H9 (cell line): Measurements from ENCODE around the gene RPS4Y1. TPM values are rescaled to one million over a fixed set of nuclear protein-coding genes. Genes with fewer than 3 reads are reported as not detected.

Experiments
- DNase-seq: peaks from one replicate; pipeline ENCODE4 v3.0.0-alpha.2; 2017
- H2AFZ ChIP-seq: one replicate; pipeline ENCODE4 v1.6.1; 2013; ENCODE audit warnings: mild to moderate bottlenecking, low read length, control low read depth, moderate library complexity
- H2AK5ac ChIP-seq: 2 replicates; pipeline ENCODE4 v1.6.1; 2013; ENCODE audit warnings: low read length, control low read depth, mixed read lengths; ENCODE audit not compliant: insufficient read length
- H2BK120ac ChIP-seq: one replicate; pipeline ENCODE4 v1.6.1; 2013; ENCODE audit warnings: low read depth, mild to moderate bottlenecking, low read length, control low read depth, inconsistent platforms; ENCODE audit not compliant: poor library complexity, severe bottlenecking
- H2BK12ac ChIP-seq: 2 replicates; pipeline ENCODE4 v1.6.1; 2013; ENCODE audit warnings: low read length, control low read depth, mixed read lengths, low read depth; ENCODE audit not compliant: insufficient read length
- H2BK15ac ChIP-seq: 2 replicates; pipeline ENCODE4 v1.6.1; 2013; ENCODE audit warnings: low read depth, low read length, control low read depth
- H2BK20ac ChIP-seq: one replicate; pipeline ENCODE4 v1.6.1; 2013; ENCODE audit warnings: low read depth, mild to moderate bottlenecking, low read length, control low read depth, inconsistent platforms; ENCODE audit not compliant: poor library complexity, severe bottlenecking
- H2BK5ac ChIP-seq: 2 replicates; pipeline ENCODE4 v1.6.1; 2013; ENCODE audit warnings: low read length, control low read depth, mixed read lengths; ENCODE audit not compliant: insufficient read length
- H3K14ac ChIP-seq: 2 replicates; pipeline ENCODE4 v1.6.1; 2013; ENCODE audit warnings: low read length, control low read depth; ENCODE audit not compliant: insufficient read depth
- H3K18ac ChIP-seq: 2 replicates; pipeline ENCODE4 v1.6.1; 2013; ENCODE audit warnings: low read depth, mild to moderate bottlenecking, mixed read lengths, low read length, control low read depth; ENCODE audit not compliant: insufficient read length
- H3K23ac ChIP-seq: 2 replicates; pipeline ENCODE4 v1.6.1; 2013; ENCODE audit warnings: low read length, control low read depth, mixed read lengths, low read depth; ENCODE audit not compliant: insufficient read length
- H3K23me2 ChIP-seq: 2 replicates; pipeline ENCODE4 v1.6.1; 2013; ENCODE audit warnings: low read depth, mild to moderate bottlenecking, mixed read lengths, low read length, control low read depth; ENCODE audit not compliant: insufficient read length, poor library complexity, severe bottlenecking
- H3K27ac ChIP-seq: 2 replicates; pipeline ENCODE4 v1.5.1; 2013; ENCODE audit warnings: low read length, control low read depth, mixed read lengths, low read depth; ENCODE audit not compliant: insufficient read length
- H3K27me3 ChIP-seq: 2 replicates; pipeline ENCODE4 v1.6.1; 2013; ENCODE audit warnings: low read length, control low read depth, inconsistent platforms; ENCODE audit not compliant: insufficient read depth
- H3K4ac ChIP-seq: 2 replicates; pipeline ENCODE4 v1.6.1; 2013; ENCODE audit warnings: low read depth, mild to moderate bottlenecking, control low read depth, inconsistent platforms, low read length, moderate library complexity
- H3K4me1 ChIP-seq: 2 replicates; pipeline ENCODE4 v1.6.1; 2013; ENCODE audit warnings: low read length, control low read depth, inconsistent platforms; ENCODE audit not compliant: insufficient read depth
- H3K4me2 ChIP-seq: 2 replicates; pipeline ENCODE4 v1.6.1; 2013; ENCODE audit warnings: low read length, control low read depth, mixed read lengths; ENCODE audit not compliant: insufficient read length, insufficient read depth
- H3K56ac ChIP-seq: 2 replicates; pipeline ENCODE4 v1.6.1; 2013; ENCODE audit warnings: low read depth, mild to moderate bottlenecking, mixed read lengths, low read length, control low read depth; ENCODE audit not compliant: insufficient read length
- H3K79me1 ChIP-seq: 2 replicates; pipeline ENCODE4 v1.6.1; 2013; ENCODE audit warnings: low read depth, mild to moderate bottlenecking, moderate library complexity, low read length, control low read depth, inconsistent platforms; ENCODE audit not compliant: insufficient read depth, poor library complexity, severe bottlenecking
- H3K79me2 ChIP-seq: 2 replicates; pipeline ENCODE4 v1.6.1; 2013; ENCODE audit warnings: low read length, control low read depth, inconsistent platforms; ENCODE audit not compliant: insufficient read depth
- H3K9ac ChIP-seq: 2 replicates; pipeline ENCODE4 v1.6.1; 2013; ENCODE audit warnings: low read length, control low read depth, mixed read lengths; ENCODE audit not compliant: insufficient read length; ENCODE audit errors: extremely low read depth
- H3K9me3 ChIP-seq: one replicate; pipeline ENCODE4 v1.6.1; 2013; ENCODE audit warnings: low read depth, low read length, inconsistent platforms; ENCODE audit not compliant: control insufficient read depth
- H3T11ph ChIP-seq: one replicate; pipeline ENCODE4 v1.6.1; 2013; ENCODE audit warnings: mild to moderate bottlenecking, low read length, control low read depth, inconsistent platforms
- H4K20me1 ChIP-seq: one replicate; pipeline ENCODE4 v1.6.1; 2013; ENCODE audit not compliant: control insufficient read depth, insufficient read length, insufficient read depth
- H4K5ac ChIP-seq: 2 replicates; pipeline ENCODE4 v1.6.1; 2013; ENCODE audit warnings: low read depth, mild to moderate bottlenecking, mixed read lengths, low read length, control low read depth; ENCODE audit not compliant: insufficient read length
- H4K8ac ChIP-seq: replicated peaks from 2 replicates; pipeline ENCODE4 v1.6.1; 2013; ENCODE audit warnings: low read length, control low read depth, mixed read lengths, low read depth; ENCODE audit not compliant: insufficient read length
- H4K91ac ChIP-seq: 2 replicates; pipeline ENCODE4 v1.6.1; 2013; ENCODE audit warnings: low read depth, mild to moderate bottlenecking, moderate library complexity, mixed read lengths, low read length, control low read depth; ENCODE audit not compliant: insufficient read length
- H3K27ac Mint-ChIP-seq, 3 experiments: 2 replicates in 2 of 3; 3 replicates in 1 of 3; pipeline ENCODE4 v1.8.0; 2020 to 2021; ENCODE audit warnings: mixed read lengths in 3 of 3, mild to moderate bottlenecking in 1 of 3, moderate library complexity in 1 of 3
- H3K27me3 Mint-ChIP-seq: 2 replicates; pipeline ENCODE4 v1.8.0; 2021; ENCODE audit warnings: low read depth, mild to moderate bottlenecking, moderate library complexity, mixed read lengths
- H3K36me3 Mint-ChIP-seq, 3 experiments: 2 replicates in 2 of 3; 3 replicates in 1 of 3; pipeline ENCODE4 v1.8.0; 2020 to 2021; ENCODE audit warnings: low read depth in 3 of 3, mixed read lengths in 3 of 3; ENCODE audit not compliant: insufficient read depth in 1 of 3
- H3K4me1 Mint-ChIP-seq, 2 experiments: 2 replicates each; pipeline ENCODE4 v1.8.0; 2020; ENCODE audit warnings: mixed read lengths in 2 of 2
- H3K4me3 Mint-ChIP-seq, 2 experiments: 2 replicates in 1 of 2; 3 replicates in 1 of 2; pipeline ENCODE4 v1.8.0; 2020 to 2021; ENCODE audit warnings: mild to moderate bottlenecking in 2 of 2, mixed read lengths in 2 of 2, moderate library complexity in 1 of 2
- H3K9me3 Mint-ChIP-seq, 2 experiments: 2 replicates in 1 of 2; 3 replicates in 1 of 2; pipeline ENCODE4 v1.8.0; 2020; ENCODE audit warnings: mild to moderate bottlenecking in 2 of 2, mixed read lengths in 2 of 2, moderate library complexity in 1 of 2
- WGBS: extraction: QIAGEN DNeasy Blood & Tissue Kit; methylation state at CpG from one replicate; pipeline ENCODE4 v1.1.7; 2013; ENCODE audit warnings: missing lambda C conversion rate, low lambda C conversion rate, mixed read lengths; ENCODE audit not compliant: insufficient read length; ENCODE audit errors: extremely low coverage; 5-methylcytosine and 5-hydroxymethylcytosine counted together
- total RNA-seq: library from RNA; stranded (reverse); gene quantifications from 2 replicates; pipeline ENCODE4 v1.2.1, GENCODE V29; 2021
- TF ChIP-seq, protein P1 (sequence below): fragments of 200-600 bp; sonication (generic); conservative IDR thresholded peaks from 3 replicates; pipeline ENCODE4 v1.8.0; 2021; ENCODE audit warnings: antibody characterized with exemption, mild to moderate bottlenecking

Gene RPS4Y1
- total RNA-seq, 1 experiment from 2014 or later = not detected

DNA sequence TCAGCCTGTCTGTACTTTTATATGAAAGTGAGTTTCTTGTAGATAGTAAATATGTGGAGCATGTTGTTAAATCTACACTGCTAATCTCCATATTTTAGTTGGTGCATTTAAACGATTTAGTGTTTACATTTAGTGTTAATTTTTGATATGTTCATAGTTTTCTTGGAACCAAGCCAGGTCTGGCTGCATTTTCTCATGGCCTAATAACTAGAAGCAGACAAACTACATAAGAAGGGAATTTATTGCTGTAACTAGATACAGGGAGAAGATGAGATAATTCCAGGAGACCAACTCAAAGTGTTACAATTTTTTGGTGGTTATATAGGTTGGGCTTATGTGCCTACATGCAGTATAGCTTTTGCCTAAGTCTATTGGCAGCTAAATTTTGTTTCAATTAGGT is 32.8 kb downstream of the RPS4Y1 start:
- Histone ChIP-seq H3K27ac (no peak overlapping the region), H3K4me2 (no peak overlapping the region), H4K5ac (no peak overlapping the region), H3K79me2 (no peaks in the 10 kb centered on the region), H2BK5ac (no peak overlapping the region), H2AK5ac (no peak overlapping the region), H3K4ac (no peak overlapping the region), H2BK15ac (no peak overlapping the region), H3K18ac (no peak overlapping the region), H3K56ac (no peak overlapping the region), H3K4me1 (no peaks in the 10 kb centered on the region), H4K20me1 (no peaks in the 10 kb centered on the region), H3K9ac (no peak overlapping the region), H2BK20ac (no peak overlapping the region), H3K79me1 (no peaks in the 10 kb centered on the region), H3T11ph (no peak overlapping the region), H2AFZ (no peak overlapping the region), H4K91ac (no peak overlapping the region), H3K23ac (no peak overlapping the region), H3K23me2 (no peaks in the 10 kb centered on the region), H4K8ac (no peak overlapping the region), H3K9me3 (no peaks in the 10 kb centered on the region), H2BK12ac (no peak overlapping the region), H2BK120ac (no peak overlapping the region), H3K27me3 (no peaks in the 10 kb centered on the region), H3K14ac (no peak overlapping the region)
- H3K4me3 Mint-ChIP-seq = no peak overlapping the region
- H3K4me1 Mint-ChIP-seq = no peaks in the 10 kb centered on the region
- H3K36me3 Mint-ChIP-seq = no peaks in the 10 kb centered on the region
- WGBS = no CpG with 5 or more reads among the region's 1 CpG
- no peaks in the 10 kb centered on the region for H3K9me3 Mint-ChIP-seq
- H3K27me3 Mint-ChIP-seq = no peaks in the 10 kb centered on the region
- TF ChIP-seq, protein P1, sequence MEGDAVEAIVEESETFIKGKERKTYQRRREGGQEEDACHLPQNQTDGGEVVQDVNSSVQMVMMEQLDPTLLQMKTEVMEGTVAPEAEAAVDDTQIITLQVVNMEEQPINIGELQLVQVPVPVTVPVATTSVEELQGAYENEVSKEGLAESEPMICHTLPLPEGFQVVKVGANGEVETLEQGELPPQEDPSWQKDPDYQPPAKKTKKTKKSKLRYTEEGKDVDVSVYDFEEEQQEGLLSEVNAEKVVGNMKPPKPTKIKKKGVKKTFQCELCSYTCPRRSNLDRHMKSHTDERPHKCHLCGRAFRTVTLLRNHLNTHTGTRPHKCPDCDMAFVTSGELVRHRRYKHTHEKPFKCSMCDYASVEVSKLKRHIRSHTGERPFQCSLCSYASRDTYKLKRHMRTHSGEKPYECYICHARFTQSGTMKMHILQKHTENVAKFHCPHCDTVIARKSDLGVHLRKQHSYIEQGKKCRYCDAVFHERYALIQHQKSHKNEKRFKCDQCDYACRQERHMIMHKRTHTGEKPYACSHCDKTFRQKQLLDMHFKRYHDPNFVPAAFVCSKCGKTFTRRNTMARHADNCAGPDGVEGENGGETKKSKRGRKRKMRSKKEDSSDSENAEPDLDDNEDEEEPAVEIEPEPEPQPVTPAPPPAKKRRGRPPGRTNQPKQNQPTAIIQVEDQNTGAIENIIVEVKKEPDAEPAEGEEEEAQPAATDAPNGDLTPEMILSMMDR = no peak
- DNase-seq = no peak
- no peak overlapping the region for H3K27ac Mint-ChIP-seq
